GM19397 (cell line): ENCODE data around the gene MTCL1.

Source experiments
- ATAC-seq: cut with Tn5 transposase; IDR thresholded peaks from one replicate; pipeline ENCODE4 v1.9.1; 2021; ENCODE audit warnings: mild to moderate bottlenecking, moderate library complexity; ENCODE audit not compliant: unreplicated experiment

The MTCL1 gene

DNA sequence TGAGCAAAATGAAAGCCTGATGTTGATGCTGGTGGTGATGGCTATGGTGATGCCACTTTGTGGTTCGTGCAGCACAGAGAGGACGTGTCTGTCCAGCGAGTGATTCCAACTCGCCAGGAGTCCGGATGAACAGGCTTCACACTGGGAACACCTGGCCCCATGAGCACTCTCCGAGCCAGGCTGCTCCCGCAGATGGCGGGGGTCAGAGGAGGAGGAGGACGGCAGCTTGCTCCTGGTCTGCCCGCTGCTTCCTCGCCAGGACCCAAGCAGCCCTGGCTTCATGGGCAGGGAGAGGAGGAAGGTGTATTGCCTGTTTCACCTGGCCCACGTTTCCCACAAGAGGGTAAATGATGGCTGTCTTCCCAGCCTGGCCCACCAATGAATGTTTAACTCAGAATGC lies 121.6 kb downstream of the MTCL1 start:
- ATAC-seq, result no peak

DNA sequence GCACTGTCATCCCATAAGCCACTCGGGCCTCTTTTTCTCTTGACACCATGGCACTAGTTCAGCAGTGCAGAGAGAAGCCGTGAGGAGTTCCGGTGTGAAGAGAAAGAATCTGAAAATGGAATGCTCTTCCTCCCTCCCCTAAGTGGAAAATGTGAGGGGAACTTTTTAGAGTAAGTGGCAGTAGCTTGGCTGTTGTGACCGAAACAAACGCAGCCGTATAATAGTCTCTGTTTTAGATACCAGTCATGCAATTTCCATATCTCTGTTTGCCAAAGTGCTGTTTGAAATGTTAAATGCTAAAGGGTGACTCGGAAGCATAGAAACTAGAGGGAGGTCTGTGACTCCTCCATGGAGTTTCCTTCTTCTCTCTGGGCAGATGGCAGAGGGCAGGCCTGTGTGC lies 122.9 kb downstream of the MTCL1 start:
- ATAC-seq, result no peak

- ATAC-seq, result no peak
Observed at GRCh38 chr18:8828798-8829197, 123.4 kb downstream of the MTCL1 start.

GRCh38 chr18:8830067-8831060 lies 125.0 kb downstream of the MTCL1 start:
- ATAC-seq, result no peak

GRCh38 chr18:8831112-8831511 lies 125.8 kb downstream of the MTCL1 start:
- no peak for ATAC-seq

GRCh38 chr18:8831531-8831930 lies 126.2 kb downstream of the MTCL1 start:
- ATAC-seq, result no peak

GRCh38 chr18:8833480-8833879 lies 128.1 kb downstream of the MTCL1 start:
- ATAC-seq, result no peak

DNA sequence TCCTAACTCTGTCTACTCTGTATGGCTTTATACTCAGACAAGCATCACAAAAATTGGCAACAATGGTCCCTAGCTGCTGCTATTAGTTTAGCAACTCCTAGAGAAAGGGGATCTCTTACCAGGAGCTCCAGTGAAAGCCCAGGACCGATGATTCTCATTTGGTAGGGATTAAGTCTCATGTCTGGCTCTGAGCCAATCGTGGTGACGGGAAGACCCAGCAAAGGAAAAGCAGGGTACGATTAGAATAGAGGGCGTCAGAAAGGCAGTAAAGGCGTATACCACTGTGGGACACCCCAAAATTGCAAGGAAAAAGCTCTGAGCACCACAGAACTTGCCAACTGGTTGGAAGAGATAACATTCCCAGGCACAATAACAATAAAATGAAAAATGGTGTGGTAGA lies 129.5 kb downstream of the MTCL1 start:
- ATAC-seq, result no peak

GRCh38 chr18:8835521-8835953 lies 130.2 kb downstream of the MTCL1 start:
- no peak for ATAC-seq

DNA sequence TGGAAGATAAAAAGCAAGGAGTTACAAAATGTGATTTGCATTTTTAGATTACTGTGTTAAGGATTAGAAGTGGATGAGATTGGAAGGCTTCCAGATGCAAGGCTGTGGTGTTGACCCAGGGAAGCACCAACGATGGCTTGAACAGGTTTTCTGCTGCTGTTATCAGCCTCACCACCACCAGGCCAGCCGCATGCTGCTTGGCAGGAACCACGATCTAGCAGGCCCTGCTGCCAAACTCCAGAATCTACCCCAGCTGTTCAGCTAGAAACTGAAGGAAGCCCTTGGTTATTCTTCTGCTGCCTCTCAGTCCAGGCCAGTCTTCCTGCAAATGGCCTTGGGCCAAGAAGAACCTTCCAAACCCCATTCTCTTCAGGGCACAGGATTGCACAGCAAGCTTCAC lies 133.9 kb downstream of the MTCL1 start:
- ATAC-seq, result no peak

DNA sequence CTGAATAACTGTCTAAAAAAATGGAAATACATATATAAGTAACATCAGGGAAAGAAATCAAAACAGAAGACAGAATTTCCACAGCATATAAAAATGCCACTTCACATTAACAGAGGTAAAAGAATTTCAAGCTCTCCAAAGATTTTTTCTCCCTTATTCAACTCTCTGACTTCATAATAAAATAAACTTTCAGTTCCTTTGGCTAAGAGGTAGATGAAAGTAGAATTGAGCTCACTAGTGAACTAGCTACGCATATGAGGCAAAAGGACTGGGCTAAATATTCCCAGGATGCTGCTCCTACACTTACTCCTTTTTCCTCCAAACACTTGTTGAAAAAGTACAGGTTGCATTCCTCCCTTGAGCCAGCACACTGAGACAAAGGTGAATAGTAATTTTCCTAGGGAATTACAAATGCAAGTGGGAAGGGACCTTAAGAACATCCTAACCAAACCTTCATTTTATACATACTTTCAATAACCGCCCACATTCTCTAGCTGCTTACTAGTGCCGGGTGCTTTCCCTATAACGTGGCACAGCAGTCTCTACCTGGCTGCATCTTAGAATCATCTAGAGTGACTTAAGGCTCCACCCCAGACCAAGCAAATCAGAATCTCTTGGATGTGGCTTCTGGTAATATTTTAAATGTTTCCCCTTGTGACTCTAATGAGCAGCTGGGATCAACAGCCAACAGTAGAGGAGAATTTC lies 136.6 kb downstream of the MTCL1 start:
- no peak for ATAC-seq

DNA sequence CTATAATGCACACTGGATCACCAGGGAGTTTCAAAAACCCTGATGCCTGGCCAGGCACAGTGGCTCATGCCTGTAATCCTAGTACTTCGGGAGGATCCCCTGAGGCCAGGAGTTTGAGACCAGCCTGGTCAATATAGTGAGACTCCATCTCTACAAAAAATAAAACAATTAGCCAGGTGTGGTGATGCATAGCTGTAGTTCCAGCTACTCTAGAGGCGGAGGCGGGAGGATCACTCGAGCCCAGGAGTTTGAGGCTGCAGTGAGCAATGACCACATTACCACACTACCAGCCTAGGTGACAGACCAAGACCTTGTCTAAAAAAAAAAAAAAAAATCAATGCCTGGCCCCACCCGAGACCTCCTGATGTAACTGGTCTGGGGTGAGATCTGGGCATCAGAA lies 137.2 kb downstream of the MTCL1 start:
- no peak for ATAC-seq

GRCh38 chr18:8843005-8843404 lies 137.6 kb downstream of the MTCL1 start:
- ATAC-seq, result no peak

DNA sequence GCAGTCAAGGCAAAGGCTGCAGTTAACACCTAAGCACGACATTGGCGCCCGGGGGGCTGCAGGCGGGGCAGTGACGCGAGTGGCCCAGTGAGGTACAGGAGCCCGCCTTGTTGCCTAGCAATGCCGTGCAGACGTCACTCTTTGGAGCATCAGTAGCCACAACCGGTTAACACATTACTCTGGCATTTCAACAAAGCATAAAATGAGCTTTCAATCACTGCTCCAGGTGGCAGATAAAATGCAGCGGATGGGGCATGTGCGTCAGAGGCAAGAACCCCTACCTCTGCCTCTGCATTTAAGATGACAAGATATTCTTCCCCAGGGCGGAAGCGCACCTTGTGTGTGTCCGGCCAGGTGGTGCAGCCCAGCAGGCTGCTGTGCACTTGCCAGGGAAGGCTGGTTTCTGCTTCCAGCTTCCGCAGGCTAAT lies 139.4 kb downstream of the MTCL1 start:
- no peak for ATAC-seq

- no peak for ATAC-seq
Observed at GRCh38 chr18:8845506-8845905, 140.2 kb downstream of the MTCL1 start.

- no peak for ATAC-seq
Observed at GRCh38 chr18:8847066-8847755, 141.9 kb downstream of the MTCL1 start.

DNA sequence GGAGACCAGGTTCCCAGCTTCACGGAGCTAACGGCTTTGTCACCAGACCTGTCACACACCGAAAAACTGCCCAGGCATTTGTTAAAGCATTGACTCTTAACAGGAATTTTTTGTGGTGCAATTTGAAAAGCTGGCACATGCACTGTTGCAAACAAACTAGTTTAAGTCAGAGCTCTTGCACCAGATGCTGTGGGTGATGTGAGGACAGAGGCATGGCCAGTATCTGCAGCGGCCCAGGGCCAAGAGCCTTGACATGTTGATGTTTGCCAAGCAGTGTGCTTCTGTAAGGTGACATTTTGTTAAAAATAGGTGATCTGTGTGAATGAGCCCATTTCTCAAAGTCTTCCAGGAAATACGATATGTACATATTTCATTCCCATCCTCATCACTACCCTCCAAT lies 142.5 kb downstream of the MTCL1 start:
- no peak for ATAC-seq

DNA sequence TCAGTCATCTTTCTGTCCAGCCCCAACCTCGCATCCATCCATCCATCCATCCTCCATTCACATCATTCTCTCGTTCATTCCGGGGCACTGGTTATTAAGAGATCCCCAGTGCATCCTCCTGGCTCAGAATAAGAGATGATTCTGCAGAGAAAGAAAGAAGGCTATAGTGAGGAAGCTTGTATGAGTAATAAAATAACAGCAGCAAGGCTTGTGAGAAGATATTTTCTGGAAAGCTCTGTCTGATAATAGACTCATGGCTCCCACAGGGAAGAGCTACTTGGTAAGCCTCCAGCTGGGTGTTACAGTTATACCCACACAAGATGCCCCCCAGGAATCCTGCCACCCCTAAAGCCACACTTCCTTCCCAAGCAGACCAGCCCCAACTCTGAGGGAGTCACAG lies 143.2 kb downstream of the MTCL1 start:
- no peak for ATAC-seq

DNA sequence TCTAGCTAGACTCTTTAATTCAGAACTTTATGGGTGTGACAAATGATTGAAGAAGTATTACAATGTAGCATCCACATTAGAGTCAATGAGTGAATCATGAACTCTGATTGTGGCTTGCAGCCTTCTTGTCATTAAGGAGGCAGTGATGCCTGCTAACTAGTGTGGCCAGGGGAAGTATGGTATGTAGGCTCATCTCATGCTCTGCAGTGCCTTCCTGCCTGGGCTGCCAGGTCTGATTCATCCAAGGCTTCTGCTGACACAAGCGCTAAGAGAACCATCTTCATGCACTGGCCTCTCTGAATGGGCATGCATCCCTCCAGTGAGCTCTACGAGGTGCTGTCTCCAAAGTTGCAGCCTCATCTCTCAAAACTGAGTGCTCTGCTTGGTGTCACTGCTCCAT lies 144.3 kb downstream of the MTCL1 start:
- ATAC-seq, result no peak

GRCh38 chr18:8851659-8852058 lies 146.3 kb downstream of the MTCL1 start:
- no peak for ATAC-seq

DNA sequence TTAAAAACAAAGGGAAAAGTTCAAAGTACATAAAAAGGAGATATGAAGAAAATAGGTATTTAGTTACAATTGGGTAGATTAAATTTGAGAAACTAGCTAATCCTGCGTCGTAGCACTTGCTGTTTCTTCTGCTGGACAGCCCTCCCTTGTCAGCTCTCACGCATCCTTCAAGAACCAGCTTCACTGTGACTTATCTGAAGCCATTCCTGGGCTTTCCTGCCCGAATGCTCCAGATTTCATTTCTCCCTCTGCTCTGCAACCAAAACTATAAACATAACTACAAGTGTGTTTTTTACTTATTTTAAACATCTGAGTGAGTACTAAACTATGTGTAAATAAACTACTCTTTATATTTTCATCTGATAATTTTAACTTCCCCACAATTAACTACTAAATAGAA lies 149.2 kb downstream of the MTCL1 start:
- ATAC-seq, result no peak
